Muscle of arm (tissue), 14 donors: ENCODE measurements around the gene PPP5C. TPM values are rescaled to one million over a fixed set of nuclear protein-coding genes. Genes with fewer than 3 reads are reported as not detected.
"Not testable (repeated sequence)": the region's sequence is repeated elsewhere in the genome, so short reads cannot be mapped to it uniquely, and the experiment has no call there.

Source experiments
- DNase-seq: peaks from one replicate; pipeline ENCODE4 v3.0.0-alpha.2; 2013
- long read RNA-seq, 11 donors: transcript quantifications; one replicate each; lab custom pipeline, GENCODE V29; 2026
- polyA plus RNA-seq, 12 donors: library from polyadenylated mRNA; unstranded; fragments of 120-200 nt; gene quantifications; one replicate each; pipeline ENCODE4 v1.2.1, GENCODE V29; 2013; ENCODE audit not compliant: insufficient read length in 12 of 12

Gene PPP5C, protein sequence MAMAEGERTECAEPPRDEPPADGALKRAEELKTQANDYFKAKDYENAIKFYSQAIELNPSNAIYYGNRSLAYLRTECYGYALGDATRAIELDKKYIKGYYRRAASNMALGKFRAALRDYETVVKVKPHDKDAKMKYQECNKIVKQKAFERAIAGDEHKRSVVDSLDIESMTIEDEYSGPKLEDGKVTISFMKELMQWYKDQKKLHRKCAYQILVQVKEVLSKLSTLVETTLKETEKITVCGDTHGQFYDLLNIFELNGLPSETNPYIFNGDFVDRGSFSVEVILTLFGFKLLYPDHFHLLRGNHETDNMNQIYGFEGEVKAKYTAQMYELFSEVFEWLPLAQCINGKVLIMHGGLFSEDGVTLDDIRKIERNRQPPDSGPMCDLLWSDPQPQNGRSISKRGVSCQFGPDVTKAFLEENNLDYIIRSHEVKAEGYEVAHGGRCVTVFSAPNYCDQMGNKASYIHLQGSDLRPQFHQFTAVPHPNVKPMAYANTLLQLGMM
- 10 to 100 TPM in 11 of 12 donors, not detected in 1; 50.8 to 91.5 (median 60.9) TPM for polyA plus RNA-seq
- long read RNA-seq, donor 1, transcript PPP5C-201 (13 exons, 2,109 nt): major isoform, 18 of 23 reads
- long read RNA-seq, donor 1, partial matches to known transcripts: 0 of 23 reads
- long read RNA-seq, donor 1, other reads (novel, unspliced or antisense): 0 of 23 reads
- long read RNA-seq, donor 2, transcript PPP5C-201 (13 exons, 2,109 nt): major isoform, 26 of 28 reads
- long read RNA-seq, donor 2, partial matches to known transcripts: 0 of 28 reads
- long read RNA-seq, donor 2, other reads (novel, unspliced or antisense): 0 of 28 reads
- long read RNA-seq, donor 3, transcript PPP5C-201 (13 exons, 2,109 nt): major isoform, 12 of 12 reads
- long read RNA-seq, donor 3, partial matches to known transcripts: 0 of 12 reads
- long read RNA-seq, donor 3, other reads (novel, unspliced or antisense): 0 of 12 reads
- long read RNA-seq, donor 4, partial matches to known transcripts: 0 of 7 reads
- long read RNA-seq, donor 4, other reads (novel, unspliced or antisense): 0 of 7 reads
- long read RNA-seq, donor 5, transcript PPP5C-201 (13 exons, 2,109 nt): major isoform, 17 of 24 reads
- long read RNA-seq, donor 5, partial matches to known transcripts: 6 of 24 reads
- long read RNA-seq, donor 5, other reads (novel, unspliced or antisense): 0 of 24 reads
- long read RNA-seq, donor 6, transcript PPP5C-201 (13 exons, 2,109 nt): major isoform, 5 of 7 reads
- long read RNA-seq, donor 6, partial matches to known transcripts: 0 of 7 reads
- long read RNA-seq, donor 6, other reads (novel, unspliced or antisense): 0 of 7 reads
- long read RNA-seq, donor 7, transcript PPP5C-201 (13 exons, 2,109 nt): major isoform, 8 of 8 reads
- long read RNA-seq, donor 7, partial matches to known transcripts: 0 of 8 reads
- long read RNA-seq, donor 7, other reads (novel, unspliced or antisense): 0 of 8 reads
- long read RNA-seq, donor 8, transcript PPP5C-201 (13 exons, 2,109 nt): major isoform, 15 of 20 reads
- long read RNA-seq, donor 8, partial matches to known transcripts: 0 of 20 reads
- long read RNA-seq, donor 8, other reads (novel, unspliced or antisense): 0 of 20 reads
- long read RNA-seq, donor 9, transcript PPP5C-201 (13 exons, 2,109 nt): major isoform, 5 of 7 reads
- long read RNA-seq, donor 9, partial matches to known transcripts: 0 of 7 reads
- long read RNA-seq, donor 9, other reads (novel, unspliced or antisense): 0 of 7 reads
- long read RNA-seq, donor 10, transcript PPP5C-201 (13 exons, 2,109 nt): major isoform, 16 of 18 reads
- long read RNA-seq, donor 10, partial matches to known transcripts: 0 of 18 reads
- long read RNA-seq, donor 10, other reads (novel, unspliced or antisense): 0 of 18 reads
- long read RNA-seq, donor 11, transcript PPP5C-201 (13 exons, 2,109 nt): major isoform, 18 of 21 reads
- long read RNA-seq, donor 11, partial matches to known transcripts: 0 of 21 reads
- long read RNA-seq, donor 11, other reads (novel, unspliced or antisense): 0 of 21 reads

DNA sequence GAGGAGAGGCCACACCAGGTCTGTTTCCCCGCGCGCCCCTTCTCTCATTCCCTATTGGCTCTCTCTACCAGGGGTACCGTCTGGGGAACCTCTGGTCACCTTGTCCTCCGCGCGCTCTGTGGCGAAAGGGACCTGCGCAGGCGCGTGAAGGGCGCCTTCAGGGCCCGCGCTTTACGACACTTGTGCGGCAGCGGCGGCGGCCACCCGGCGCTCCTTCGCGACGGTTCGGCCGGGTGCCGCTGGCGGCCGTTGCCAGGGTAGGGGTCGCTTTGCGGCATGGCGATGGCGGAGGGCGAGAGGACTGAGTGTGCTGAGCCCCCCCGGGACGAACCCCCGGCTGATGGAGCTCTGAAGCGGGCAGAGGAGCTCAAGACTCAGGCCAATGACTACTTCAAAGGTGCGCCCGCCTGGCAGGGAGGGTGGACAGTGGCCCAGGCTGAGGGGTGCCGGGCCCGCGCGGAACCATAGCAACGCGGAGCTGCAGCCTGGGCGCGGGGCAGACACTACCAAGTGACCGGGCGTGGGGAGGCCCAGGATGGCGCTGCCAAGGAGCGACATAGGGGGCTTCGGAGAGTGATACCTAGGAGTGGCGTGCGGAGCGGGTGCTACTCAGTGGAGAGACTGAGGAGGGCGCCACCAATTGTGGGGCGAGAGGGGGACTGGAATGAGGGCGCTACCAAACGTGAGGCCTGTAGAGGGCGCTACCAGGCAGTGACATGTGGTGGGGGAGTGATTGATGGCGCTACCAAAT, at the start of gene PPP5C:
Gene PPP5C (plus strand): TSS at position 267 of the 751 bp plus-strand sequence. CDS start 10 bp downstream, at position 277.
- DNase-seq: peak; percentile 90

DNA sequence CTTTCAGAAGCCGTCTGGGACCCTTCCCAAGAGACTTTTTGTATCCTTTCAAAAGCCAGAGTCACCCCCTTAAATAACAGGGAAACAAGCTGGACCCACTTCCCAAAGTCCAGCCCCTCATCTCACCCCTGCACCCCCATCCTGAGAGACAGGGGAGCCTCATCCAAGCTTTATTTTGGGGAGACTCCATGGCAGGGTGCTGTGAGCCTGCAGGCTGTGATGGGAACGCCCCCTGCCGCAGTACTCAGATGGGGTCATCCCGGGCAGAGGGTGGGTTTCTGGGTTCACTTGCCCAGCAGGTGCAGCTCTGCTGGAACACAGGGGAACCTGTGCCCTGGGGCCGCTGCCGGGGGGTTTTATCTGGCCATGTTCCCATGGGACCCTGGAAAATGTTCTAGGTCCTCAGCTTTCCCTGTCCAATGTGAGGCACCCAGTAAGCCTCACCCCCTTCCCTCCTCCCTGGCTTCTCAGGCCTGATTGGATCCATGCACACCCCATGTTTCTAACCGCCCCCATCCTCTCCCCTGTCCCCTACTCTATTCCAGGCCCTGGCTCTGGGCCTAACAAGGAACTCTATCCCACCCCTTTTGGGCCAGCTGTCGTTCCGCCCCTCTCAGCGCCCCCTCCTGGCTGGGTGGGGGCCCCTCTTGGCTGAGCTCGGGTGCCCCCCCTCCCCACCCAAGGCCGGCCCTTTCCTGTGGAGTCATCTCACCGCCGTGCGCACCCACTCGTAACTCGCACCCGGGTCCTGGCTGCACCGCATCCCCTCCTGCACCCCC, 49.0 kb upstream of the PPP5C start:
- peak; percentile 91 for DNase-seq

DNA sequence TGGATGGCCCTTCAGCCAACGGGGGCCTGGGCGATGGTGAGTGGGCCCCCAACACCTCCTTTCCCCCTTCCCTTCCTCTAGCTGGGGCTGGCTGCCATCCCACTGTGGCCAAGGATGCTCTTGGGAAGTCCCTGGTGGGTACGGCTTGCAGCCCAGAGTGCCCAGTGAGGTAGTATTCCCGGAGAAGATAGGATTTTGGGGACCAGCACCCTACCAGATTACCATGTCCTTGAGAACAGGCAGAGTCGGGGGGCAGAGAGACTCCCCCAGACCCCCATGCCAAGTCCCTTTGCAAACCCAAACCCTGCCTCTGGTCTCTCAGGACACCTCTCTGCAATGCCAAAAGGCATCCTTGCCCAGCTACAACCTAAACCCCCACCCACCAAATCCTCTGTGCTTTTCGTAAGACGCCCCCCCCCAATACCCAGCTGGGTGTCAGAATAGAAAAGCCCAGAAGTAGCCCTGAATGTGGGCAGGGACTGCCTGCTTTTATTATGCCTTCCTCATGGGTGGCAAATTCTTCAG, 48.3 kb upstream of the PPP5C start:
- DNase-seq: peak; percentile 53

DNA sequence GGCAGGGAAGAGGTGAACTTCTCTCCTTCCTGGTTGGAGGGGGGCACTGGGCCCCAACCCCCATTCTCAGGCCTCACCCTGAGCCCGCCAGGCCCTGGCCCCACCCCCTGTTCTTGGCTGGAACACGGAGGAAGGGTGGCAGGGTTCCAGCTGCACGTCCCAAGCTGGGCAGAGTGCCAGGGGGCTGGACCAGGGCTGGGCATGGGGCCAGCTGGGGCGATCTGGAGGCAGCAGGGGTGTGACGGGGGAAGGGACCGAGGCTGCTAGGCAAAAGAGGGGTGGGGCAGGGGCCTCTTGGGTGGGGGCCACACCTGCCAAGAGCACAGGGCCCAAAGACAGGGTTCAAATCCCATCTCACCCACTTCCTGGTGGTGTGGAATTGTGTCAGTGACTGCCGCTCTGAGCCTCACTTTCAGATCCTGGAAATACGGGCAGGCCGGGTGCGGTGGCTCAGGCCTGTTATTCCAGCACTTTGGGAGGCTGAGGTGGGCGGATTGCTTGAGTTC, 47.8 kb upstream of the PPP5C start:
- peak; percentile 96 for DNase-seq

DNA sequence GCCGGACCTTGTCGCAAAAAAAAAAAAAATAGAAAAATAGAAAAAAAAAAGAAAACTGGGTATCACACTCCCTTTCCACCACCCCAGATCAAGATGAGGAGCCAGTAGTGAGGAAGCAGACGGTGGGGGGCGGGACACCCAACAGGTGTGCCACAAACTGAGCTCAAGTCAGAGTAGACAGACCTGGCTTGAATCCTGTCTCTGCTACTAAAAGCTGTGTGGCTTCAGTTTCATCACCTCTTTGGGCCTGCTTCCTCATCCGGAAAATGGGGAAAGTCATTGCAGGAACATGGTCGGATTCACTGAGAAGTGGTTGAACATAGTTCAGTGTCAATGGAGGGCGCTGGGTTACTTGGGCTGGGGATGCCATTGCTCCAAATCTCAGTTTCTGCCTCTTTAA, 47.2 kb upstream of the PPP5C start:
- no peak for DNase-seq

DNA sequence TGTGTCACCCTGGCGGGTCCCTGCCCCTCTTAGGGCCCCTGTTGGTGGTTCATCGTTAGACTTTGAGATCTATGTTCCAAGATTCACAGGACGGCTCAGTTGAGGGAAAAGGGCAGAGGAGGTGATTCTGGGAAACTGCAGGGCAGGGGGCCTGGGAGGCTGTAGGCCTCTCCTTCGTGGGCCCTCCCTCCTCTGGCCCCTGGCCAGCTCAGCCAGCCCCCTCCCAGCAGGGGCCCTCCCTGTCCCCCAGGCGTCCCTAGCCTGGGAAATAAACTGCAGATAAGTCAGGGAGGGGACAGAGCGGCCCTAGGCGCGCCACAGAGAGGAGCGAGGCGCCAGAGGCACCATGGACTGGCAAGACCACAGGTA, 43.6 kb upstream of the PPP5C start:
- no peak for DNase-seq

DNA sequence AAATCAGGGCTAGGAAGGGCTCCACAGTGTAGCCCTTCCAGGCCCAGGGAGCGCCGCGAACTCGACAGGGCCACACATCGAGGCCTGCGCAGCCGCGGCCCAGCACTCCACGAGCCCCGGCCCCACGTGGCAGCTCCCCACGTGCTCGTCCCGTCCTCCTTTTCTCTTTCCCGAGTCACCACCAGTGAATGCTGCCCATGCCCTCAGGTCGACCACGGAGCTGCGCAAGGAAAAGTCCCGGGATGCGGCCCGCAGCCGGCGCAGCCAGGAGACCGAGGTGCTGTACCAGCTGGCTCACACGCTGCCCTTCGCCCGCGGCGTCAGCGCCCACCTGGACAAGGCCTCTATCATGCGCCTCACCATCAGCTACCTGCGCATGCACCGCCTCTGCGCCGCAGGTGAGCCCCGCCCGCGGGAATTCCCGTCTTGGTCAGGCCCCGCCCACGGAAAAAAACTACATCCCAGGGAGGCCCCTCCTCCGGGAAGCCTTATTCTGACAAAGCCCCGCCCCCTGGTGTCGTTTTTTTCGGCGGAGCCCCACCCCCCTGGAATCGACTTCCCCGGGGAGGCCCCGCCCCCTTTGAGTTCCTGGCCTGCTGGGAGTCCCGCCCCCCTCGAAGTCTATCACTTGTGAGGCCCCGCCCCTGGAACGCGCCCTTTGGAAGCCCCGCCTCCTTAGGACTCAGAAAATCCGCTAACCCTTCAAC, 43.0 kb upstream of the PPP5C start:
- DNase-seq: no peak

DNA sequence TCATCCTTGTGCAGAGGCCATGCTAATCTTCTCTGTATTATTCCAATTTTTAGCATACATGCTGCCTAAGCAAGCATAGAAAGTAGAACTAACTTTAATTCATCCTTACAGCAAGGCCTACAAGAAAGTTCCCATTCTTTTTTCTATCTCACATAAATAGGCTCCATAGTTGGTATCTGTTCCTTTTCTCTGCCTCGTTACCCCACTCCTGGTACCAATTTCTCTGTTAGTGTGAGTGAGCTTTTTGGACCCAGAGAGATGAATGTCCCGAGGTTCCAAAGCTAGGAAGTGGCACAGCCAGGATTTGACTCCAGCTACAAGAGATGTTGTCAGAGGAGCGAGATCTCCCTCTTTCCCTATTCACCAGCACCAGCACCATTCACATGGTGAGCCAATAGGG, 40.4 kb upstream of the PPP5C start:
- no peak for DNase-seq

DNA sequence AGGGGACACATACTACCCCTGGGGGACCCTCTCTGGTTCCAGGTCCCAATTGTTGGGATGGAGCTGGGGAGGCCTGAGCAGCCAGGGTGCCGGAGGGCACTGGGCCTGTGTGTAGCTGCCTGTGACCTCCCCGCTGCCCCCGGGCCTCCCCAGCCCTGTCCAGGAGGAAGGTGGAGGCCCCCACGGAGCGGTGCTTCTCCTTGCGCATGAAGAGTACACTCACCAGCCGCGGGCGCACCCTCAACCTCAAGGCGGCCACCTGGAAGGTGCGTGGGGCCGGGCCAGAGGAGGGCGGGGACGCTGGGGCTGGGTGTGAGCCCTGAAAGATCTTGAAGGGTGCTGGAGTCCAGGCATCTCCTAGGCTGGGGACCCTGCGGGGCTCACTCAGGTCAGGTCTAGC, 38.4 kb upstream of the PPP5C start:
- no peak for DNase-seq

DNA sequence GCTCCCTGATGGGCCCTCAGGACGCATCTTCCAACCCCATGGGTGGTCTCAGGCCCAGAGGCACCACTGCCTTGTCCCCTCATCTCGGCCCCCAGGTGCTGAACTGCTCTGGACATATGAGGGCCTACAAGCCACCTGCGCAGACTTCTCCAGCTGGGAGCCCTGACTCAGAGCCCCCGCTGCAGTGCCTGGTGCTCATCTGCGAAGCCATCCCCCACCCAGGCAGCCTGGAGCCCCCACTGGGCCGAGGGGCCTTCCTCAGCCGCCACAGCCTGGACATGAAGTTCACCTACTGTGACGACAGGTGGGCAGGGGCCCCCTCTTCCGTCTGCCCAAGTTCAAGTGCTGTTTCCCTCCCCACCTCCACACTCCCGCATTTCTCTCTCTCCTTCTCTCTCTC, 37.8 kb upstream of the PPP5C start:
- no peak for DNase-seq

DNA sequence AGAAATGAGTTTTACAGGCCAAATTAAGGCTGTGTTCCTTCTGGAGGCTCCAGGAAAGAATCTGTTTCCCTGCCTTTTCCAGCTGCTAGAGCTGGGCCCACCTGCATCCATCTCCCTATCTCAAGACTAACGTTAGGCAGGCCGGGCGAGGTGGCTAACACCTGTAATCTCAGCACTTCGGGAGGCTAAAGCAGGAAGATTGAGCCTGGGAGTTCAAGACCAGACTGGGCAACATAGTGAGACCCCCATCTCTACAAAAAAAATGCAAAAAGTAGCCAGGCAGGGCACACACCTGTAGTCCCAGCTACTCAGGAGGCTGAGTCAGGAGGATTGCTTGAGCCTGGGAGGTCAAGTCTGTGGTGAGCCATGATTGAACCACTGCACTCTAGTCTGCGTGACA, 35.4 kb upstream of the PPP5C start:
- DNase-seq: no peak

DNA sequence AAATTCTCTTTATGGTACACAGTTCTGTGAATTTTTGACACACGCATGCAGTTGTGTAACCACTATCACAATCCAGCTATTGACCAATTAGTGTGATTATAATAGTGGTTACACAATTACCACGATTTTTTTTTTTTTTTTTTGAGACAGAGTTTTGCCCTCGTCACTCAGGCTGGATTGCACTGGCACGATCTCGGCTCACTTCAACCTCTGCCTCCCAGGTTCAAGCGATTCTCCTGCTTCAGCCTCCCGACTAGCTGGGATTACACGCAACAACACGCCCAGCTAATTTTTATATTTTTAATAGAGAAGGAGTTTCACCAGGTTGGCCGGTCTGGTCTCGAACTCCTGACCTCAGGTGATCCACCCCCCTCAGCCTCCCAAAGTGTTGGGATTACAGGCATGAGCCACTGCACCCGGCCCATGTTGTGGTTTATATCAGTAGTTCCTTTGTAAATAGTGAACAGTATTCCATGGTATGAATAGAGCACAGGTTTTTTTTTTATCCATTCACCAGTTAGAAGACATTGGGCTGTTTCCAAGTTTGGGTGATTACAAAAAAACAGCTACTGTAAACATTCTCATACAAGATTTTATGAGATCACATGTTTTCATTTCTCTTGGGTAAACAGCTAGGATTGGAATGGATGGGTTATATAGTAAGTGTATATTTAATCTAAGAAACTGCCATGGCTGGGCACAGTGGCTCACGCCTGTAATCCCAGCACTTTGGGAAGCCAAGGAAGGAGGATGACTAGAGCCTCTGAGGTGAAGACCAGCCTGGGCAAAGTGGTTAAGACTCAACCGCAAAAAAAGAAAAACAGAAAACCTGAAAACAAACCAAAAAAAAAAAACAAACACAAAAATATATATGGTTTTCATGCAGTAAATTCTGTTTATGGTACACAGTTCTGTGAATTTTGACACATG, 33.1 kb upstream of the PPP5C start:
- not testable (repeated sequence) for DNase-seq

DNA sequence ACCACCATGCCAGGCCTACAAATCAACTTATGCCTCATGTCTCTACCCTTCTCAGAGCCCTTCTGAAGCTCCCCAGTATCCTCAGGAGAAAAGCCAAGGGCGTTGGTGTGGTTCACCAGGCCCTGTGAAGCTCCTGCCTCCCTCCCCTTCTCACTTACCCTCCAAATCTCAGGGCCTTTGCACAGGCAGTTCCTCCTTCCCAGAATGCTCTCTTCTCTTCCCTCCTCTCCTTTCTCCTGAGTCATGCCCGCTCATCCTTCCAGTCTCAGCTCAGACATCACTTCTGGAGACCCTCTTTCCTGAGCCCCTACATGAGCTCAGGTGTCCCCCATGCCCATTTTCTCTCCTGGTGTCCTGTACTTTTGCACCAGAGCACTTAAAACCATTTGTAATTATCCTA, 29.5 kb upstream of the PPP5C start:
- DNase-seq: no peak

DNA sequence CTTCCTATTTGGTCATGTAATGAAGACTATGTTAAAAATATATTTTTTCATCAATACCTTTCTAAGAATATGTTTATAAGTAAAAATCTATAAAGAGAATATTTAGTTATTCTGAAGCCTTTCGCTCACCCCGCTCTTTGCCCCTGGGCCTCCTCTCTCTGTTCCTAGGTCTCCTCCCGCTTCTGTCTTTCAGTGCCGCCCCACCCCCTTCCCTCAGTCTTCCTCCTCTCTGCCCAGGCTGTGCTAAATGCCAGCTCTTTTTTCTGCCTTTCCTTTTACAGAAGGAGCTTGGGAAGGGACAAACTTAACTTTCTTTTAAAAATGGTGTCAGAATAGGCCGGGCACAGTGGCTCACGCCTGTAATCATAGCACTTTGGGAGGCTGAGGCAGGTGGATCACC, 27.3 kb upstream of the PPP5C start:
- DNase-seq: no peak

DNA sequence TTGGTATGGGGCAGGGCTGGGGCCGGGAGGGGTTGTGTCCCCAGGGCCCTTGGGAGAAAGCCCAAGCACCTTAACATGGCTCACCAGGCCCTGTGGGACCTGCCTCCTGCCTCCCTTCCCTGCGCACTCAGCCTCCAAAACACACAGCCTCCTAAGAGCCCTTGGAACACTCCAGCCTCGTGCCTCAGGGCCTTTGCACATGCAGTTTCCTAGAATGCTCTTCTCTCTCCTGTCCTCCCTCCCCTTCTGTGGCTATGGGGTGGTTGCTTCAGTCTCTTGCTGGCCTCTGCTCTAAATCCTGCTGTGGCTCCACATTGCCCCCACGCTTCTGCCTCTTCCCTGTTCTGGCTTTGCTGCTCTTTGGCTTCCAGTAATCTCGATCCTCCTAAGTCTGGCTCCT, 26.3 kb upstream of the PPP5C start:
- DNase-seq: no peak

DNA sequence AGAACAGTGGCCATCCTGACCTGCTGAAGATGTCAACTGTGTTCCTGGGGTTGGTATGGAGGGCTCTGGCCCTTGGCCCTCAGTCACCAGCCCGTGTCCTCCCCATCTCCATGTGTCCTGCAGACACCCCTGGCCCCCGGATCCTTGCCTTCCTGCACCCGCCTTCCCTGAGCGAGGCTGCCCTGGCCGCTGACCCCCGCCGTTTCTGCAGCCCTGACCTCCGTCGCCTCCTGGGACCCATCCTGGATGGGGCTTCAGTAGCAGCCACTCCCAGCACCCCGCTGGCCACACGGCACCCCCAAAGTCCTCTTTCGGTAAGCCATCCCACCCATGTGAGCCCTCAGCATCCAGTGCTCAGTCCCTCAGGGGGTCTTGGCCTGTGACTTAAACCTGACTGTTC, 25.2 kb upstream of the PPP5C start:
- DNase-seq: no peak

DNA sequence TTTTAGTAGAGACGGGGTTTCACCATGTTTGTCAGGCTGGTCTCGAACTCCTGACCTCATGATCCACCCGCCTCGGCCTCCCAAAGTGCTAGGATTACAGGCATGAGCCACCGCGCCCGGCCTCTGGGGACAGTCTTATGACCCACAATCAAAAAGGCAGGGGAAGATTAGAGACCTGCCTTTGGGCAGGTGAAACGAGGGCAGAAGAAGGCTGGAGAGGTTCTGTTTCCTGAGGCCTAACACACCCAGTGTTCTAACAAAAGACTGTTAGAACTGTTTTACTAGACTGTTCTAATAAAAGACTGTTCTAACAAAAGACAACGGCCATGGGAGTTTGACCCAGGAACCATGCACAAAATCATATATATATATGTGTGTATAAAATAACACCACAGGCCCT, 23.7 kb upstream of the PPP5C start:
- not testable (repeated sequence) for DNase-seq
